ENCODE results near the gene MAP2K3.

- no peak for TF ChIP-seq EGR1 (IDR thresholded peaks at IDR 0.05; ENCODE audit: borderline replicate concordance, low read depth, low read length)
- TF ChIP-seq CHD1 (IDR thresholded peaks at IDR 0.05; ENCODE audit: low read depth, low read length): no peak
- no peak for TF ChIP-seq CTCF (IDR thresholded peaks at IDR 0.05; ENCODE audit: control extremely low read depth in 1 of 3, insufficient read depth in 1 of 3, low read depth in 1 of 3, low read length in 3 of 3)
- no peak for TF ChIP-seq MAX (IDR thresholded peaks at IDR 0.05)
- no peak for TF ChIP-seq CEBPB (IDR thresholded peaks at IDR 0.05; ENCODE audit: low read depth, low read length)
- TF ChIP-seq BRCA1 (IDR thresholded peaks at IDR 0.05; ENCODE audit: low read depth, low read length): no peak
- TF ChIP-seq EZH2 (IDR thresholded peaks at IDR 0.05; ENCODE audit: low read depth, low read length, severe bottlenecking): no peak
- no peak for TF ChIP-seq MAFK (IDR thresholded peaks at IDR 0.05; ENCODE audit: low read depth, low read length)
- TF ChIP-seq CTBP2 (IDR thresholded peaks at IDR 0.05; ENCODE audit: borderline replicate concordance, insufficient read depth, insufficient read length, low read length): no peak
- TF ChIP-seq SRF (IDR thresholded peaks at IDR 0.05; ENCODE audit: low read depth, low read length): no peak
Measured at GRCh38 chr17:21275047-21275578, 9.4 kb upstream of the MAP2K3 start.
